Endothelial cell of umbilical vein (primary cell): ENCODE data around the gene TDRD7.

ENCODE experiments used
- CTCF ChIP-seq, 2 donors: IDR thresholded peaks; 1 replicate in 1 of 2; 2 replicates in 1 of 2; pipeline ENCODE4 v1.5.1; 2011; ENCODE audit warnings: low read length in 2 of 2, mild to moderate bottlenecking in 2 of 2, moderate library complexity in 2 of 2, control low read depth in 1 of 2, inconsistent platforms in 1 of 2, low read depth in 1 of 2; ENCODE audit not compliant: insufficient read depth in 1 of 2; ENCODE audit errors: extremely low read depth in 1 of 2
- EZH2 ChIP-seq: IDR thresholded peaks from 2 replicates; pipeline ENCODE4 v1.6.1; 2012; ENCODE audit warnings: borderline replicate concordance, low read depth, mild to moderate bottlenecking, moderate library complexity, low read length, inconsistent platforms; ENCODE audit not compliant: severe bottlenecking
- GATA2 ChIP-seq: IDR thresholded peaks from 2 replicates; pipeline ENCODE4 v1.7.0; 2011; ENCODE audit warnings: low read depth, mild to moderate bottlenecking, moderate library complexity, mixed read lengths, low read length; ENCODE audit not compliant: insufficient read length, insufficient read depth
- JUN ChIP-seq: IDR thresholded peaks from 2 replicates; pipeline ENCODE4 v1.6.1; 2011; ENCODE audit warnings: borderline replicate concordance, low read depth; ENCODE audit not compliant: insufficient read length, insufficient read depth
- MAX ChIP-seq: IDR thresholded peaks from 2 replicates; pipeline ENCODE4 v1.6.1; 2011; ENCODE audit not compliant: insufficient read depth, insufficient read length
- MYC ChIP-seq: IDR thresholded peaks from one replicate; pipeline ENCODE4 v1.6.1; 2011; ENCODE audit warnings: mild to moderate bottlenecking, low read depth, low read length
- POLR2A ChIP-seq: IDR thresholded peaks from 2 replicates; pipeline ENCODE4 v1.6.1; 2012; ENCODE audit warnings: low read depth, mild to moderate bottlenecking, control low read depth, low read length
- POLR2AphosphoS5 ChIP-seq: IDR thresholded peaks from 2 replicates; pipeline ENCODE4 v1.6.1; 2012; ENCODE audit warnings: low read depth, mild to moderate bottlenecking, control low read depth, low read length, moderate library complexity; ENCODE audit not compliant: insufficient read depth

GRCh38 chr9:97362777-97363545 lies 48.9 kb upstream of the TDRD7 start:
- TF ChIP-seq CTCF (IDR thresholded peaks at IDR 0.05; ENCODE audit: extremely low read depth in 1 of 2, insufficient read depth in 1 of 2, low read depth in 1 of 2, low read length in 2 of 2): no peak
- TF ChIP-seq POLR2A: no peak
- no peak for TF ChIP-seq MYC
- no peak for TF ChIP-seq EZH2
- TF ChIP-seq POLR2AphosphoS5: no peak
- TF ChIP-seq MAX: no peak
- TF ChIP-seq GATA2: no peak
- no peak for TF ChIP-seq JUN
